ENCODE data around the gene C1QTNF12. TPM values are rescaled to one million over a fixed set of nuclear protein-coding genes. Genes with fewer than 3 reads are reported as not detected.
A peak's percentile ranks its signal among the peaks of the same experiment; 100 is the strongest.

C1QTNF12 gene
- total and polyA plus RNA-seq, 2 donors (not counting 3 experiments of a cell fraction or from before 2014, with no cell fraction given): 1.0 to 1.9 TPM

- Histone ChIP-seq H3K4me1 (ENCODE audit: control insufficient read depth, extremely low read depth, insufficient read depth, low read length) (no peaks in the 10 kb centered on the region), H3K4me2 (ENCODE audit: insufficient read depth, low read length) (no peak overlapping the region), H3K9ac (replicated peaks; ENCODE audit: extremely low read depth, insufficient read depth, low read length) (no peak overlapping the region), H3K27ac (ENCODE audit: insufficient read depth, low read depth, low read length) (no peak overlapping the region), H2AFZ (ENCODE audit: low read depth, low read length) (no peak overlapping the region), H3K9me1 (replicated peaks; ENCODE audit: control insufficient read depth, extremely low read depth, insufficient read depth, low read length) (no peaks in the 10 kb centered on the region), H3K27me3 (ENCODE audit: control insufficient read depth in 2 of 2, insufficient read depth in 2 of 2, low read length in 2 of 2) (no peaks in the 10 kb centered on the region), H3K4me3 (replicated peaks in 1 of 3; ENCODE audit: insufficient read depth in 1 of 3, low read depth in 1 of 3, low read length in 3 of 3) (no peak overlapping the region), H3K36me3 (ENCODE audit: control insufficient read depth in 2 of 2, extremely low read depth in 1 of 2, insufficient read depth in 2 of 2, low read length in 2 of 2) (peaks cover 2 to 13% of the 10 kb centered on the region in 2 experiments), H3K9me3 (replicated peaks; ENCODE audit: control insufficient read depth, insufficient read depth, low read length) (no peaks in the 10 kb centered on the region), H4K20me1 (replicated peaks; ENCODE audit: control insufficient read depth, extremely low read depth, insufficient read depth, low read length) (no peaks in the 10 kb centered on the region), H3K79me2 (ENCODE audit: control insufficient read depth, insufficient read depth, low read length) (no peaks in the 10 kb centered on the region)
- ChIA-PET POLR2A (no interaction called here), CTCF (interaction anchor here (0.9 to 1.4 kb wide), 3 partner anchors 21 to 93 kb away, joined by 3 to 5 read pairs (median 5); no protein-coding TSS in a partner anchor)
- FAIRE-seq (no peak), DNase-seq (ENCODE audit: low read depth, low spot score) (peak; percentile 29)
- no peak for TF ChIP-seq POLR2A (IDR thresholded peaks at IDR 0.05; ENCODE audit: low read depth, low read length)
- no peak for TF ChIP-seq EZH2 (IDR thresholded peaks at IDR 0.05; ENCODE audit: borderline replicate concordance, low read depth, low read length, severe bottlenecking)
- no peak for TF ChIP-seq MYC (IDR thresholded peaks at IDR 0.05; ENCODE audit: low read depth, low read length)
- dilution Hi-C loops (cut with MboI; ENCODE audit: extremely low pct_ligation_motif_present, low sequenced_read_pairs): no loop called here
- intact Hi-C loops (cut with micrococcal nuclease): no loop called here
- no TSS peak for BruUV-seq (replicated peaks)
These were observed 31.3 kb downstream of the C1QTNF12 start for GRCh38 chr1:1215080-1215676.

GRCh38 chr1:1213345-1214265 lies 32.9 kb downstream of the C1QTNF12 start, which contains the start of gene TNFRSF4:
TSS of gene TNFRSF4 (minus strand) at chr1:1214153. CDS start at chr1:1214127, 26 bp downstream.
- TF ChIP-seq POLR2A (IDR thresholded peaks at IDR 0.05; ENCODE audit: low read depth, low read length) (no peak), JUN (IDR thresholded peaks at IDR 0.05; ENCODE audit: borderline replicate concordance, insufficient read depth, insufficient read length, low read depth) (no peak), FOS (IDR thresholded peaks at IDR 0.05; ENCODE audit: borderline replicate concordance, insufficient read depth, low read length) (no peak), GATA2 (IDR thresholded peaks at IDR 0.05; ENCODE audit: insufficient read depth, insufficient read length, low read depth, low read length) (no peak), MYC (IDR thresholded peaks at IDR 0.05; ENCODE audit: low read depth, low read length) (no peak), CTCF (IDR thresholded peaks at IDR 0.05; ENCODE audit: extremely low read depth in 1 of 2, insufficient read depth in 1 of 2, low read depth in 1 of 2, low read length in 2 of 2) (no peak), EZH2 (IDR thresholded peaks at IDR 0.05; ENCODE audit: borderline replicate concordance, low read depth, low read length, severe bottlenecking) (no peak), POLR2AphosphoS5 (IDR thresholded peaks at IDR 0.05; ENCODE audit: insufficient read depth, low read depth, low read length) (no peak), MAX (IDR thresholded peaks at IDR 0.05; ENCODE audit: insufficient read depth, insufficient read length) (no peak)
- no peak within 1 kb of the TSS for H2AFZ ChIP-seq (ENCODE audit: low read depth, low read length)
- FAIRE-seq: no peak
- no TSS peak for BruUV-seq (replicated peaks)
- no peak within 1 kb of the TSS for H3K4me2 ChIP-seq (ENCODE audit: insufficient read depth, low read length)
- H3K79me2 ChIP-seq (ENCODE audit: control insufficient read depth, insufficient read depth, low read length): no peaks in the 10 kb centered on the region
- no peak within 1 kb of the TSS for H3K9ac ChIP-seq (replicated peaks; ENCODE audit: extremely low read depth, insufficient read depth, low read length)
- H3K9me1 ChIP-seq (replicated peaks; ENCODE audit: control insufficient read depth, extremely low read depth, insufficient read depth, low read length): no peaks in the 10 kb centered on the region
- ChIA-PET CTCF (interaction anchor here (1.0 to 1.2 kb wide), 2 partner anchors 17 to 91 kb away, joined by 3 to 4 read pairs; no protein-coding TSS in a partner anchor), POLR2A (no interaction called here)
- H3K27me3 ChIP-seq (ENCODE audit: control insufficient read depth in 2 of 2, insufficient read depth in 2 of 2, low read length in 2 of 2): no peaks in the 10 kb centered on the region
- no peaks in the 10 kb centered on the region for H4K20me1 ChIP-seq (replicated peaks; ENCODE audit: control insufficient read depth, extremely low read depth, insufficient read depth, low read length)
- no peak within 1 kb of the TSS for H3K27ac ChIP-seq (ENCODE audit: insufficient read depth, low read depth, low read length)
- intact Hi-C loops (cut with micrococcal nuclease): loop anchor here (2.0 kb wide), 2 partner anchors 17 to 91 kb away; no protein-coding TSS in a partner anchor
- H3K4me1 ChIP-seq (ENCODE audit: control insufficient read depth, extremely low read depth, insufficient read depth, low read length): no peaks in the 10 kb centered on the region
- DNase-seq (ENCODE audit: low read depth, low spot score): no peak
- H3K4me3 ChIP-seq (replicated peaks in 1 of 3; ENCODE audit: insufficient read depth in 1 of 3, low read depth in 1 of 3, low read length in 3 of 3): no peak within 1 kb of the TSS
- dilution Hi-C loops (cut with MboI; ENCODE audit: extremely low pct_ligation_motif_present, low sequenced_read_pairs): no loop called here
- no peaks in the 10 kb centered on the region for H3K9me3 ChIP-seq (replicated peaks; ENCODE audit: control insufficient read depth, insufficient read depth, low read length)
- H3K36me3 ChIP-seq (ENCODE audit: control insufficient read depth in 2 of 2, extremely low read depth in 1 of 2, insufficient read depth in 2 of 2, low read length in 2 of 2): peaks cover 2 to 9% of the 10 kb centered on the region in 2 experiments
